ENCODE results near the gene FOXK1. TPM values are rescaled to one million over a fixed set of nuclear protein-coding genes. Genes with fewer than 3 reads are reported as not detected.

The FOXK1 gene
- total RNA-seq, 1 experiment from 2014 or later, result 50.8 TPM

DNA sequence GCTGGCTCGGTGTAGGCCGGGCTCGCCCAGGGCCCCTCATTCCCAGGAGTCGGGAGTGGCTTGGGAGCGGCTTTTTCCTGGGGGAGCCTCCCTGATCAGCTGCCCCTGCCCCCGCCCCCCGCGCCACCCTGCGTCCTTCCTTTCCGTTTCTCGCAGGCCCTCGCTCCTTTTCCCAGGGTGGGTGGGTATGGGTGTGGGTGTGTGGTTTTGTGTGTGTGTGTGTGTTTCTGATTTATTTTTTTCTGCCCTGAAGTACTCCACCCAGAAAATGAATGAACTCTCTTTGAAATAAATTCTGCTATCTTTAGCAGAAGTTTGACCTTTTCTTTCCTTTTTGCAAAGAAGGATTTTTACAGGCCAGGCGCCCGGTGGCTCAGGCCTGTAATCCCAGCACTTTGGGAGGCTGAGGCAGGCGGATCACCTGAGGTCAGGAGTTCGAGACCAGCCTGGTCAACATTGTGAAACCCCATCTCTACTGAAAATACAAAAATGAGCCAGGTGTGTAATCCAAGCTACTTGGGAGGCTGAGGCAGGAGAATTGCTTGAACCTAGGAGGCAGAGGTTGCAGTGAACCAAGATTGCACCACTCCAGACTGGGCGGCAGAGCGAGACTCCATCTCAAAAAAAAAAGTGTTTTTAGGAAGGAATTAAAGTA lies 63.3 kb downstream of the FOXK1 start:
- ChIA-PET POLR2A (interaction anchor here (0.6 to 1.4 kb wide), 3 partner anchors 30 to 1506 kb away, joined by 3 to 6 read pairs (median 4); partner anchors contain the start of gene AP5Z1), CTCF (no interaction called here)
- intact Hi-C loops (cut with micrococcal nuclease; ENCODE audit: unreplicated experiment), result no loop called here
- no peaks in the 10 kb centered on the region for H3K27me3 ChIP-seq (replicated peaks; ENCODE audit: control insufficient read depth, insufficient read depth, low read length)
- no peaks in the 10 kb centered on the region for H3K27me3 Mint-ChIP-seq (ENCODE audit: insufficient read depth, unreplicated experiment)
- TF ChIP-seq, protein P1, sequence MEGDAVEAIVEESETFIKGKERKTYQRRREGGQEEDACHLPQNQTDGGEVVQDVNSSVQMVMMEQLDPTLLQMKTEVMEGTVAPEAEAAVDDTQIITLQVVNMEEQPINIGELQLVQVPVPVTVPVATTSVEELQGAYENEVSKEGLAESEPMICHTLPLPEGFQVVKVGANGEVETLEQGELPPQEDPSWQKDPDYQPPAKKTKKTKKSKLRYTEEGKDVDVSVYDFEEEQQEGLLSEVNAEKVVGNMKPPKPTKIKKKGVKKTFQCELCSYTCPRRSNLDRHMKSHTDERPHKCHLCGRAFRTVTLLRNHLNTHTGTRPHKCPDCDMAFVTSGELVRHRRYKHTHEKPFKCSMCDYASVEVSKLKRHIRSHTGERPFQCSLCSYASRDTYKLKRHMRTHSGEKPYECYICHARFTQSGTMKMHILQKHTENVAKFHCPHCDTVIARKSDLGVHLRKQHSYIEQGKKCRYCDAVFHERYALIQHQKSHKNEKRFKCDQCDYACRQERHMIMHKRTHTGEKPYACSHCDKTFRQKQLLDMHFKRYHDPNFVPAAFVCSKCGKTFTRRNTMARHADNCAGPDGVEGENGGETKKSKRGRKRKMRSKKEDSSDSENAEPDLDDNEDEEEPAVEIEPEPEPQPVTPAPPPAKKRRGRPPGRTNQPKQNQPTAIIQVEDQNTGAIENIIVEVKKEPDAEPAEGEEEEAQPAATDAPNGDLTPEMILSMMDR (IDR thresholded peaks at IDR 0.05; ENCODE audit: insufficient read depth in 1 of 2, low read depth in 1 of 2, low read length in 1 of 2, severe bottlenecking in 1 of 2, unreplicated experiment in 1 of 2), result no peak
- H3K27ac Mint-ChIP-seq (ENCODE audit: unreplicated experiment), result peak overlapping the region; percentile 84
- H3K36me3 Mint-ChIP-seq (ENCODE audit: insufficient read depth, unreplicated experiment), result peaks cover 98% of the 10 kb centered on the region
- DNase-seq, result no peak
- H3K4me1 Mint-ChIP-seq (ENCODE audit: low read depth, unreplicated experiment), result peaks cover 11% of the 10 kb centered on the region
- peaks cover 7% of the 10 kb centered on the region for H3K36me3 ChIP-seq (ENCODE audit: control insufficient read depth, insufficient read depth, low read length)
- H3K4me3 ChIP-seq (ENCODE audit: low read depth, low read length), result no peak overlapping the region
- H3K4me1 ChIP-seq, result peaks cover 19% of the 10 kb centered on the region
- peak overlapping the region; percentile 9 for H3K4me3 Mint-ChIP-seq (ENCODE audit: unreplicated experiment)
- TSS peak; percentile 50 for BruUV-seq (replicated peaks)
- H3K9me3 ChIP-seq, result no peaks in the 10 kb centered on the region
- H3K9me3 Mint-ChIP-seq (ENCODE audit: unreplicated experiment), result no peaks in the 10 kb centered on the region

DNA sequence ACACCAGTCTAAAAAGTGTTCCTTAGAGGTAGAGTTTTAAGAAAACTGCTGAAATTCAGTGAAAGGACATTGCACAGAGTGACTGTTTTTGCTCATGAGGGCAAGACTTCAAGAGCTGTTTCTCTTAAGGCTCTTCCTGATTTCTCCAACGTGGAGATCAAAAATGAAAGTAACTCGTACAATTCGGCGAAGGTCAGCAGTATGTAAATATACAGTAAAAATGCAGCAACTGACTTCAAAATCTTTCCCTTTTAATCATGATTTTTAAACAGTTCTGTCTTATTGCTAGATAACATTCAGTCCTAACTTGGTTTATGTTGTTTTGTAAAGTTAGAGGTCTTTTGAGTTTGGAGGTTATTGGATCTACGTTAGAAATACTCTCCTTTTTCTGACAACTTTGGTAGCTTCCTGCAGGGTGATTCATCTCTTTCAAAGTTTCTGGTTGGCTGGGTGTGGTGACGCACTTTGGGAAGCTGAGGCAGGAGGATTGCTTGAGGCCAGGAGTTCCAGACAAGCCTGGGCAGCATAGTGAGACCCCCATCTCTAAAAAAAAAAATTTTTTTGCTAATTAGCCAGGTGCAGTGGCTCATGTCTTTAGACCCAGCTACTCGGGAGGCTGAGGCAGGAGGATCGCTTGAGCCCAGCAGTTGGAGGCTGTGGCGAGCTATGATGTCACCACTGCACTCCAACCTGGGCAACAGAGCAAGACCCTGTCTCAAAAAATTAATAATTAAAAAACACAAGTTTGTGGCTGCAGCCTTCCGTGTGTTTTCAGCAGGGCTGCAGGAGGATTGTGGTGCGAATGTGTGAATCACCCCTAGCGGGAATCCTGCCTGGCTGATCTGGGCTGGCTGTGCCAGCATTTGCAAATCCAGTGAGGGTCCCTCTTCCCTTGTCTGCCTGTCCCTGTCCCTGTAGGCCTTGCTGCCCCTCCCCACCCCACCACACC lies 64.2 kb downstream of the FOXK1 start:
- peaks cover 98% of the 10 kb centered on the region for H3K36me3 Mint-ChIP-seq (ENCODE audit: insufficient read depth, unreplicated experiment)
- peaks cover 11% of the 10 kb centered on the region for H3K4me1 Mint-ChIP-seq (ENCODE audit: low read depth, unreplicated experiment)
- H3K27ac Mint-ChIP-seq (ENCODE audit: unreplicated experiment), result peak overlapping the region; percentile 84
- intact Hi-C loops (cut with micrococcal nuclease; ENCODE audit: unreplicated experiment), result no loop called here
- H3K9me3 Mint-ChIP-seq (ENCODE audit: unreplicated experiment), result no peaks in the 10 kb centered on the region
- TF ChIP-seq, protein P1 (IDR thresholded peaks at IDR 0.05; ENCODE audit: insufficient read depth in 1 of 2, low read depth in 1 of 2, low read length in 1 of 2, severe bottlenecking in 1 of 2, unreplicated experiment in 1 of 2), result no peak
- H3K4me3 Mint-ChIP-seq (ENCODE audit: unreplicated experiment), result no peak overlapping the region
- ChIA-PET POLR2A (interaction anchor here (0.7 kb wide), 1 partner anchor 29 kb away, joined by 3 read pairs; the partner anchor contains the start of gene AP5Z1), CTCF (no interaction called here)
- no TSS peak for BruUV-seq (replicated peaks)
- H3K9me3 ChIP-seq, result no peaks in the 10 kb centered on the region
- peaks cover 19% of the 10 kb centered on the region for H3K4me1 ChIP-seq
- peaks cover 7% of the 10 kb centered on the region for H3K36me3 ChIP-seq (ENCODE audit: control insufficient read depth, insufficient read depth, low read length)
- no peaks in the 10 kb centered on the region for H3K27me3 ChIP-seq (replicated peaks; ENCODE audit: control insufficient read depth, insufficient read depth, low read length)
- H3K27me3 Mint-ChIP-seq (ENCODE audit: insufficient read depth, unreplicated experiment), result no peaks in the 10 kb centered on the region
- no peak for DNase-seq
- H3K4me3 ChIP-seq (ENCODE audit: low read depth, low read length), result no peak overlapping the region

DNA sequence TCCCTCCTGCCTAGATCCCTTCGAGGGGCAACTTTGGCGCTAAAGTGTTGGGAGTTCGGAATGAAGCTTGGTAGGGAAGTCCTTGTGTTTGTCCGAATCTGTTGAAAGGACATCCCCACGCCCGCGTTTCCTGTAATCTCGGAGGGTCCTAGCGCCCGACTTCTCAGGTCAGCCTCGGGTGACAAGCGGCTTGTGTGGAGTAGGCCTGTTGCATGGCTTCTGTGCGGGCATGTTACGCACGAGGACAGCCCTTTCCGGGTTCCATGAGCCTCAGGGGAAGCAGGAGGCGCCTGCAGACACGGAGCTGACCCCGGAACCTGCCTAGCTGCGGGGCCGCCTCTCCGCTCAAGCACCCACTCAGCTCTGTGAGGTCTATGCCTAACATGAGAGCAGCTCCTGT lies 64.9 kb downstream of the FOXK1 start:
- Mint-ChIP-seq H3K27me3 (ENCODE audit: insufficient read depth, unreplicated experiment) (no peaks in the 10 kb centered on the region), H3K36me3 (ENCODE audit: insufficient read depth, unreplicated experiment) (peaks cover 94% of the 10 kb centered on the region), H3K9me3 (ENCODE audit: unreplicated experiment) (no peaks in the 10 kb centered on the region), H3K4me3 (ENCODE audit: unreplicated experiment) (no peak overlapping the region), H3K27ac (ENCODE audit: unreplicated experiment) (no peak overlapping the region), H3K4me1 (ENCODE audit: low read depth, unreplicated experiment) (peaks cover 11% of the 10 kb centered on the region)
- H3K4me3 ChIP-seq (ENCODE audit: low read depth, low read length), result no peak overlapping the region
- peaks cover 7% of the 10 kb centered on the region for H3K36me3 ChIP-seq (ENCODE audit: control insufficient read depth, insufficient read depth, low read length)
- intact Hi-C loops (cut with micrococcal nuclease; ENCODE audit: unreplicated experiment), result no loop called here
- no peak for DNase-seq
- BruUV-seq (replicated peaks), result no TSS peak
- no peaks in the 10 kb centered on the region for H3K9me3 ChIP-seq
- peaks cover 23% of the 10 kb centered on the region for H3K4me1 ChIP-seq
- ChIA-PET POLR2A (no interaction called here), CTCF (no interaction called here)
- H3K27me3 ChIP-seq (replicated peaks; ENCODE audit: control insufficient read depth, insufficient read depth, low read length), result no peaks in the 10 kb centered on the region
- TF ChIP-seq, protein P1 (IDR thresholded peaks at IDR 0.05; ENCODE audit: insufficient read depth in 1 of 2, low read depth in 1 of 2, low read length in 1 of 2, severe bottlenecking in 1 of 2, unreplicated experiment in 1 of 2), result no peak

Measured in Caco-2 (cell line).